ENCODE measurements around the gene TRIM61.
"Not testable (repeated sequence)": the region's sequence is repeated elsewhere in the genome, so short reads cannot be mapped to it uniquely, and the experiment has no call there.

Gene TRIM61

DNA sequence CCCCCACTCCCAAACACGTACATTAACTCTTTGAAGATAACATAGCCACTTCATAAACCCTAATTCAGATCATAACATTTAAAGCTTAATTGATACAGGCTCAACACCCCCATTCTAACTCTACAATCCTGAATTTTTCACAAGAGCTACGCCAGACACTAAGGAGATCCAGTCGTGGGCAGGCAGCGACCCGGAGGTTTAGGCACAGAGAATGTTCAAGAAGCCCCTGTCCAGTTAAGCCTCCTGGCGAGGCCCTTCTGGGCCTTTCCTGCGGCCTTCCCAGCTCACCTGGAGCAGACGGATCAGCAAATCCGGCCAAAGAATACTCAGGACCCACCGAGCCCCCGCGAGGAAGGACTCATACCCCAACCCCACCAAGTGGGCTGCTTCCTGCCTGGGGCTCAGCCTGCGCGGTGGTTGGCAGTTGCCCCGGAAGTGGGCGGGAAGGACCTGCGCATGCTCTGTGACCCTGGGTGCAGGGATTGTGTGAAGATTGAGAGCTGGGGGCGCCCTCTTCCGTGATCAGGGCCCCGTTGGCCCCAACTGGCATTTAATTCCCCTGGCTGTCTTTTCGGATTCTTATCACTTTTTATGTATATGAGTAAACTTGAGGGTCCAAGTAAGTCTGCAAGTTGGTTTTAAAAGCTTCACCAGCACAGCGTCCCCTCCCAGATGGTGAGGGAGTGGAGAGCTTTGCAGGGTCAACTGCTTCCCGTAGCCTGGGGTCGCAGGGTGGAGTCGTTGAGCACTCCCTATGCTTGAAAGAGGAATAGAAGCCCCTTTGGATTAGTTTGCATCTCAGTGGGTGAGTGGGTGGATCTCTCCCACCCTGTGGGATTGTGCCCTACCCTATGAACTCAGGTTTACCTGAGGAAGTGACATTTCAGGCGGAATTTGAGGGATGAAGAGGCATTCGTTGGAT lies at the start of gene TRIM61:
Gene TRIM61, minus strand, starts transcription at position 415 of the 922 bp plus-strand sequence. CDS start 7,655 bp downstream, outside the sequence.
- DNase-seq (ENCODE audit: low spot score) = peak; percentile 83
- in situ Hi-C loops (cut with MboI; ENCODE audit: low sequenced_read_pairs, unreplicated experiment) = loop anchor here (25.0 kb wide), 1 partner anchor 190 kb away; no protein-coding TSS in a partner anchor
- TF ChIP-seq, protein P1, sequence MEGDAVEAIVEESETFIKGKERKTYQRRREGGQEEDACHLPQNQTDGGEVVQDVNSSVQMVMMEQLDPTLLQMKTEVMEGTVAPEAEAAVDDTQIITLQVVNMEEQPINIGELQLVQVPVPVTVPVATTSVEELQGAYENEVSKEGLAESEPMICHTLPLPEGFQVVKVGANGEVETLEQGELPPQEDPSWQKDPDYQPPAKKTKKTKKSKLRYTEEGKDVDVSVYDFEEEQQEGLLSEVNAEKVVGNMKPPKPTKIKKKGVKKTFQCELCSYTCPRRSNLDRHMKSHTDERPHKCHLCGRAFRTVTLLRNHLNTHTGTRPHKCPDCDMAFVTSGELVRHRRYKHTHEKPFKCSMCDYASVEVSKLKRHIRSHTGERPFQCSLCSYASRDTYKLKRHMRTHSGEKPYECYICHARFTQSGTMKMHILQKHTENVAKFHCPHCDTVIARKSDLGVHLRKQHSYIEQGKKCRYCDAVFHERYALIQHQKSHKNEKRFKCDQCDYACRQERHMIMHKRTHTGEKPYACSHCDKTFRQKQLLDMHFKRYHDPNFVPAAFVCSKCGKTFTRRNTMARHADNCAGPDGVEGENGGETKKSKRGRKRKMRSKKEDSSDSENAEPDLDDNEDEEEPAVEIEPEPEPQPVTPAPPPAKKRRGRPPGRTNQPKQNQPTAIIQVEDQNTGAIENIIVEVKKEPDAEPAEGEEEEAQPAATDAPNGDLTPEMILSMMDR (IDR thresholded peaks at IDR 0.05; ENCODE audit: borderline replicate concordance, control extremely low read depth, extremely low read depth, insufficient read depth, missing control alignments) = peak; percentile 10

DNA sequence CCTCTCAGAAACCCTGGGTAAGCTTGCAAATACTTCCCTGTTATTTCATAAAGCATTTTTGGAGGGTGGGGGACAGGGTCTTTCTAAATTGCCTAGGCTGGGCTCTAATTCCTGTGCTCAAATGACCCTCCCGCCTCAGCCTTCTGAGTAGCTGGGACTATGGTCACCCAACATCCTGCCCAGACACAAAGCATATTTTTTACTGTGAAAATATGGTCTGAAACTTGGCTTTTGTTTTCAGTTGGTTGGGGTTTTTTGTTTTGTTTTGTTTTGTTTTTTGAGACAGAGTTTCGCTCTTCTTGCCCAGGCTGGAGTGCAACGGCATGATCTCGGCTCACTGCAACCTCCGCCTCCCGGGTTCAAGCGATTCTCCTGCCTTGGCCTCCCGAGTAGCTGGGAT lies 48.3 kb upstream of the TRIM61 start:
- in situ Hi-C loops (cut with MboI; ENCODE audit: low sequenced_read_pairs, unreplicated experiment); DNase-seq (ENCODE audit: low spot score): not testable (repeated sequence)

DNA sequence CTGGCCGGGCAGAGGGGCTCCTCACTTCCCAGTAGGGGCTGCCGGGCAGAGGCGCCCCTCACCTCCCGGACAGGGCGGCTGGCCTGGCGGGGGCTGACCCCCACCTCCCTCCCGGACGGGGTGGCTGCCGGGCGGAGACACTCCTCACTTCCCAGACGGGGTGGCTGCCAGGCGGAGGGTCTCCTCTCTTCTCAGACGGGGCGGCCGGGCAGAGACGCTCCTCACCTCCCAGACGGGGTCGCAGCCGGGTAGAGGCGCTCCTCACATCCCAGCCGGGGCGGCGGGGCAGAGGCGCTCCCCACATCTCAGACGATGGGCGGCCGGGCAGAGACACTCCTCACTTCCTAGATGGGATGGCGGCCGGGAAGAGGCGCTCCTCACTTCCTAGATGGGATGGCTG lies 42.5 kb upstream of the TRIM61 start:
- in situ Hi-C loops (cut with MboI; ENCODE audit: low sequenced_read_pairs, unreplicated experiment); DNase-seq (ENCODE audit: low spot score): not testable (repeated sequence)

DNA sequence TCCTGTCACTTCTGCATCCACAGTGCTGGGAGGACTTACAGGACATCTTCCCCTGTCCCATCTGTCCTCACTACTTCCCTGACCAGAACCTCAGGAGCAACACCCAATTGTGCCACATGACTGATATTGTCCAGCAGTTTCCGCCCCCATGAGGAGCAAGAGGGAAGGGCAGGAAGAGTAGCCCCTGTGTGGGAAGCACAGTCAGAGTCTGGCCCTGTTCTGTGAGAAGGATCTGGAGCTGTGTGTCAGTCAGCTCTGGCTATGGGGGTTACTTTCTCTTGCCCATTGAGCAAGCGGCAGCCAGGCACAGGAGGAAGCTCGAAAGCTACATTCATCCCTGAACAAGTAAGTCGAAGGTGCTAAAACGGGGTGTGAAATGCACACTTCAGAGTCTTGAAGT lies 39.5 kb upstream of the TRIM61 start:
- TF ChIP-seq, protein P1 (IDR thresholded peaks at IDR 0.05; ENCODE audit: borderline replicate concordance, control extremely low read depth, extremely low read depth, insufficient read depth, missing control alignments) = no peak
- no peak for DNase-seq (ENCODE audit: low spot score)
- in situ Hi-C loops (cut with MboI; ENCODE audit: low sequenced_read_pairs, unreplicated experiment) = no loop called here

DNA sequence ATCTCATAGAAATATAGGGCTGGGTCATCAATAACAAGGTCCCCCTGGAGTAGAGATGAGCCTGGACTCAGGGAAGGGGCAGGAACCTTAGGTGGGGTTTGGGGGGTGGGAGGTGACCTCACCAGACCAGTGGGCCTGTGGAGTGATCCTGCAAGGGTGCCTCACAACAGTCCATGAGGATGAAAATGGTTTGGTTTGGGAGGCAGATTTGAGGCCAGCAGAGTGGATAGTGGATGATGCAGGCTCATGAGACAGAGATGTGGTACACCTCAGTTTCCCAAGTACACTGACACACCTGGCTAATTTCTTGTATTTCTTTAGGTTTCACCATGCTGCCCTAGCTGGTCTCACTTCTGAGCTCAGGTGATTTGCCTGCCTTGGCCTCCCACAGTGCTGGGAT lies 36.2 kb upstream of the TRIM61 start:
- in situ Hi-C loops (cut with MboI; ENCODE audit: low sequenced_read_pairs, unreplicated experiment) = no loop called here
- DNase-seq (ENCODE audit: low spot score) = no peak
- TF ChIP-seq, protein P1 (IDR thresholded peaks at IDR 0.05; ENCODE audit: borderline replicate concordance, control extremely low read depth, extremely low read depth, insufficient read depth, missing control alignments) = no peak

DNA sequence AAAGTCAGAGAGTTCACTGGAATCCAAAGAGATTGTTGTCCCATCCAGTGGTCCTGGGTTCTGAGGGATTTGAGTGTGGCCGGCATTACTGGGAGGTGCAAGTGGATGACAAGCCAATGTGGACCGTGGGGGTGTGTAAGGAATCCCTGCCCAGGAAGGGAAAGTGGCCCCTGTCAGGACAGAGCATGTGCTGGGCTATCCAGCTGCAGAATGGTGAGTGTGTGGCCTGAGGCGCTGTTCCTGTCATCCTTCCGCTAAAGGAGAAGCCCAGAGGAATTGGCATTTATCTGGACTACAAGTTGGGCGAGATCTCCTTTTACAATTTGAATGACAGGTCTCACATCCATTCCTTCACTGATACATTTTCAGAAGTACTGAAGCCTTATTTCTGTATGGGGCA lies 33.9 kb upstream of the TRIM61 start:
- in situ Hi-C loops (cut with MboI; ENCODE audit: low sequenced_read_pairs, unreplicated experiment) = no loop called here
- TF ChIP-seq, protein P1 (IDR thresholded peaks at IDR 0.05; ENCODE audit: borderline replicate concordance, control extremely low read depth, extremely low read depth, insufficient read depth, missing control alignments) = no peak
- no peak for DNase-seq (ENCODE audit: low spot score)

DNA sequence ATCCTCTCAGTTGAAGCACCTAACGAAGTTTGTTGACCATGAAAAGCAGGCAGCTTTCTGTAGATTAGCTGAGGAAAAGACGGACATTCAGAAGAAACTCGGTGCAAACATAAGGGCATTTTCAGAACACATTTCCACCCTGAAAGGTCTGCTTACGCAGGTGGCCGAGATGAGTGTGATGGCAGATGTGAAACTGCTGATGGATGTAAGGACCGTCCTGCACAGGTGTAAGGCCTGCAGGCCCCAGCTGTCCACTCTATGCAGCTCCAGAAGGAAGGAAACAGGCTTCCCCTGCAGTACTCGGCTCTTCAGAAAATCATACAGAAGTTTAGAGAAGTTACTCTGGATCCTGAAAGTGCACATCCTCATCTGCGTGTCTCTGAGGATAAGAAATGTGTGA lies 33.5 kb upstream of the TRIM61 start:
- in situ Hi-C loops (cut with MboI; ENCODE audit: low sequenced_read_pairs, unreplicated experiment) = no loop called here
- no peak for DNase-seq (ENCODE audit: low spot score)
- TF ChIP-seq, protein P1 (IDR thresholded peaks at IDR 0.05; ENCODE audit: borderline replicate concordance, control extremely low read depth, extremely low read depth, insufficient read depth, missing control alignments) = no peak

All from GM13976 (cell line).